Keratinocyte (primary cell): Measurements from ENCODE around the gene TATDN2. TPM values are rescaled to one million over a fixed set of nuclear protein-coding genes. Genes with fewer than 3 reads are reported as not detected.

Experiments used
- DNase-seq: peaks from one replicate; pipeline ENCODE4 v3.0.0-alpha.2; 2011; ENCODE audit warnings: low read depth, missing footprints, low spot score
- FAIRE-seq: peaks from 2 replicates; lab custom pipeline; 2011; peaks lifted over from hg19 to GRCh38; lab: Jason Lieb, UNC
- H2AFZ ChIP-seq: 2 replicates; pipeline ENCODE4 v1.6.0; 2012; ENCODE audit warnings: low read length, control low read depth, inconsistent platforms; ENCODE audit not compliant: control insufficient read depth
- H3K27ac ChIP-seq: 2 replicates; pipeline ENCODE4 v1.5.1; 2011; ENCODE audit warnings: low read length; ENCODE audit not compliant: control insufficient read depth, insufficient read depth
- H3K27me3 ChIP-seq: 3 replicates; pipeline ENCODE4 v1.6.0; 2011; ENCODE audit warnings: low read length; ENCODE audit not compliant: control insufficient read depth, insufficient read depth; ENCODE audit errors: extremely low read depth
- H3K36me3 ChIP-seq, 2 experiments: 2 replicates in 1 of 2; 3 replicates in 1 of 2; pipeline ENCODE4 v1.5.1; 2011; ENCODE audit warnings: low read length in 2 of 2, mild to moderate bottlenecking in 1 of 2; ENCODE audit not compliant: control insufficient read depth in 2 of 2, insufficient read depth in 2 of 2; ENCODE audit errors: extremely low read depth in 1 of 2
- H3K4me1 ChIP-seq: 3 replicates; pipeline ENCODE4 v1.5.1; 2011; ENCODE audit warnings: low read length; ENCODE audit not compliant: control insufficient read depth, insufficient read depth; ENCODE audit errors: extremely low read depth
- H3K4me2 ChIP-seq: 3 replicates; pipeline ENCODE4 v1.6.0; 2011; ENCODE audit warnings: low read depth, low read length; ENCODE audit not compliant: control insufficient read depth, insufficient read depth; ENCODE audit errors: extremely low read depth
- H3K4me3 ChIP-seq, 3 experiments: fragments of 200-600 bp in 1 of 3; sonication (generic) in 1 of 3; 2 replicates in 2 of 3; 3 replicates in 1 of 3; pipeline ENCODE4 v1.5.1; 2011 to 2016; ENCODE audit warnings: low read length in 3 of 3, mild to moderate bottlenecking in 3 of 3, control low read depth in 2 of 3, inconsistent platforms in 1 of 3, low read depth in 1 of 3, mixed read lengths in 1 of 3, mixed run types in 1 of 3, moderate library complexity in 1 of 3; ENCODE audit not compliant: control insufficient read depth in 2 of 3, insufficient read depth in 2 of 3; ENCODE audit errors: extremely low read depth in 1 of 3
- H3K79me2 ChIP-seq: 2 replicates; pipeline ENCODE4 v1.6.0; 2012; ENCODE audit warnings: low read length; ENCODE audit not compliant: control insufficient read depth, insufficient read depth
- H3K9ac ChIP-seq: 3 replicates; pipeline ENCODE4 v1.6.0; 2011; ENCODE audit warnings: low read length; ENCODE audit not compliant: control insufficient read depth, insufficient read depth; ENCODE audit errors: extremely low read depth
- H3K9me1 ChIP-seq: 3 replicates; pipeline ENCODE4 v1.6.0; 2011; ENCODE audit warnings: low read length; ENCODE audit not compliant: control insufficient read depth, insufficient read depth; ENCODE audit errors: extremely low read depth
- H3K9me3 ChIP-seq: 2 replicates; pipeline ENCODE4 v1.5.1; 2012; ENCODE audit warnings: low read depth, low read length; ENCODE audit not compliant: control insufficient read depth
- H4K20me1 ChIP-seq: 3 replicates; pipeline ENCODE4 v1.6.0; 2011; ENCODE audit warnings: low read length; ENCODE audit not compliant: control insufficient read depth, insufficient read depth; ENCODE audit errors: extremely low read depth
- CTCF ChIP-seq, 3 experiments: IDR thresholded peaks in 1 of 3; conservative IDR thresholded peaks in 1 of 3; optimal IDR thresholded peaks in 1 of 3; 2 replicates in 2 of 3; 3 replicates in 1 of 3; pipeline versions ENCODE3 to v1.5.1; 2011; ENCODE audit warnings: low read length in 3 of 3, mild to moderate bottlenecking in 3 of 3, moderate library complexity in 2 of 3, control low read depth in 1 of 3, inconsistent platforms in 1 of 3; ENCODE audit not compliant: insufficient read depth in 2 of 3; ENCODE audit errors: extremely low read depth in 1 of 3
- EZH2 ChIP-seq: IDR thresholded peaks from one replicate; pipeline ENCODE4 v1.6.1; 2012; ENCODE audit warnings: inconsistent platforms, mild to moderate bottlenecking, low read length, moderate library complexity
- dilution Hi-C: fragments of 300-500 bp; cut with MboI; formaldehyde crosslinking; loops from one replicate; pipeline ENCODE4 v1.7.0; 2020; ENCODE audit warnings: low sequenced_read_pairs; ENCODE audit not compliant: extremely low pct_ligation_motif_present
- polyA plus RNA-seq, 5 experiments: library from polyadenylated mRNA; depleted of rRNA in 3 of 5; stranded (reverse) in 3 of 5; stranded (forward) in 1 of 5; unstranded in 1 of 5; fragments of >200 nt; gene quantifications; 1 replicate in 1 of 5; 2 replicates in 3 of 5; 3 replicates in 1 of 5; pipeline versions ENCODE4 v1.2.1 to v1.2.3, GENCODE V29; 2011 to 2012; ENCODE audit warnings: missing spikeins in 2 of 5, low read depth in 1 of 5, low replicate concordance in 1 of 5

Gene TATDN2
- polyA plus RNA-seq, 1 donor (not counting 4 experiments of a cell fraction or from before 2014, with no cell fraction given) = 13.8 TPM

GRCh38 chr3:10303105-10303504 lies 54.8 kb downstream of the TATDN2 start:
- no peak for FAIRE-seq
- dilution Hi-C loops = no loop called here
- no peak overlapping the region for H2AFZ ChIP-seq
- no peaks in the 10 kb centered on the region for H3K9me3 ChIP-seq
- no peaks in the 10 kb centered on the region for H3K27me3 ChIP-seq
- no peaks in the 10 kb centered on the region for H3K79me2 ChIP-seq
- peaks cover 6% of the 10 kb centered on the region for H4K20me1 ChIP-seq
- H3K27ac ChIP-seq = no peak overlapping the region
- DNase-seq = no peak
- H3K9ac ChIP-seq = no peak overlapping the region
- no peak overlapping the region for H3K4me3 ChIP-seq
- H3K9me1 ChIP-seq = no peaks in the 10 kb centered on the region
- TF ChIP-seq CTCF (optimal IDR thresholded peaks at IDR 0.05 in 1 of 3, IDR thresholded peaks at IDR 0.05 in 1 of 3, conservative IDR thresholded peaks at IDR 0.05 in 1 of 3; ENCODE audit: extremely low read depth in 1 of 3, insufficient read depth in 2 of 3, low read length in 3 of 3) (no peak), EZH2 (no peak)
- no peaks in the 10 kb centered on the region for H3K4me1 ChIP-seq
- peaks cover 43 to 44% of the 10 kb centered on the region in 2 experiments for H3K36me3 ChIP-seq
- H3K4me2 ChIP-seq = no peak overlapping the region

DNA sequence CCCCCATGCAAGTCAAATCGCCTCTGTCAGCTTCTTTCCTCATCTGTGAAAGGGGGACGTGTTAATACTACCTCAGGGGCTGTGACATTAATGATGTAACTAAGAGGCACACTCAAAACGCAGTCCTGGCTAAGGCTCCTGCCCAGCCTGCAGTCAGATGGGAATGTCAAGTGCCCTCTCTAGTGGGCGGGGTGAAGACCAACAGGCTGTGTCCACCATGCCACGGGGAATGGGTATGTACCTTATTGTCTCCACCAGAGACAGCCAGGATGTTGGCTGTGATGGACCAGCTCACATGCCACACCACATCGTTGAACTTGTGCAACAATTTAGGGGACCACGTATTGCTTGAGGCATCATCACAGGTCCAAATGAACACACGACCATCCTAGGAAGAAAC lies 55.5 kb downstream of the TATDN2 start:
- DNase-seq = no peak
- Histone ChIP-seq H3K4me3 (no peak overlapping the region), H3K9me1 (no peaks in the 10 kb centered on the region), H4K20me1 (peaks cover 6% of the 10 kb centered on the region), H2AFZ (no peak overlapping the region), H3K27ac (no peak overlapping the region), H3K4me1 (no peaks in the 10 kb centered on the region), H3K27me3 (no peaks in the 10 kb centered on the region), H3K79me2 (no peaks in the 10 kb centered on the region), H3K9me3 (no peaks in the 10 kb centered on the region), H3K36me3 (peaks cover 43 to 44% of the 10 kb centered on the region in 2 experiments), H3K9ac (no peak overlapping the region), H3K4me2 (no peak overlapping the region)
- no peak for FAIRE-seq
- dilution Hi-C loops = no loop called here
- TF ChIP-seq CTCF (optimal IDR thresholded peaks at IDR 0.05 in 1 of 3, IDR thresholded peaks at IDR 0.05 in 1 of 3, conservative IDR thresholded peaks at IDR 0.05 in 1 of 3; ENCODE audit: extremely low read depth in 1 of 3, insufficient read depth in 2 of 3, low read length in 3 of 3) (no peak), EZH2 (no peak)
